ENCODE data around the gene SKAP1. TPM values are rescaled to one million over a fixed set of nuclear protein-coding genes. Genes with fewer than 3 reads are reported as not detected.

The SKAP1 gene
- polyA plus RNA-seq, 1 of the 3 experiments (the other 2 are of a cell fraction) = not detected

DNA sequence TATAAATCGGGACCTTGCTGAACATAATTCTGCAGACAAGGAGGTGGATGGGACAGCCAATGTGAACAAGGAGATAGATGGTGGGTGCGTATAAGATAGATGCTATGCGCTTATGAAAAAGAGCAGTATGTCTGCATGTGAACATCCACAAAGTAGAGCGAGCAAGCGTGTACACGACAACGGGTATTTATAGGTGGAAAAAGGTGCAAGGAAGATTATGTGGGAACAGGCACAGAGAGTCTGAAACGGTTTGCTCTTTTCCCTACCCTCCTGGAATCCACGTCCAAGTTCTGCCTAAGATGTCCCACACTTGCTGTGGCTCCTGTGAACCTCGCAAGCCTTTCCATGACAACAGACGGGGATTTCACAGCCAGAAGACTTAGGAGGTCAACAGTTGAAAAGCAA, 279.4 kb downstream of the SKAP1 start:
- Histone ChIP-seq H3F3A (replicated peaks; ENCODE audit: insufficient read depth) (no peaks in the 10 kb centered on the region), H3K27ac (ENCODE audit: low read depth in 2 of 2, low read length in 1 of 2) (no peak overlapping the region), H3K4me1 (ENCODE audit: control insufficient read depth in 1 of 2, insufficient read depth in 2 of 2, low read depth in 1 of 2, low read length in 1 of 2) (peaks cover 4 to 15% of the 10 kb centered on the region in 2 experiments; a peak in 3 of 4 replicates), H3K4me3 (ENCODE audit: low read depth in 2 of 2, low read length in 1 of 2) (no peak overlapping the region), H3K4me2 (no peak overlapping the region), H2AFZ (ENCODE audit: low read depth) (no peak overlapping the region), H3K9ac (no peak overlapping the region), H3K36me3 (replicated peaks in 1 of 2; ENCODE audit: control insufficient read depth in 1 of 2, insufficient read depth in 2 of 2, low read length in 1 of 2) (no peaks in the 10 kb centered on the region), H3K79me2 (ENCODE audit: insufficient read depth) (no peaks in the 10 kb centered on the region), H3K27me3 (ENCODE audit: insufficient read depth) (peaks cover 96% of the 10 kb centered on the region), H3K9me3 (no peaks in the 10 kb centered on the region), H4K20me1 (ENCODE audit: insufficient read depth) (no peaks in the 10 kb centered on the region), H3K9me2 (no peaks in the 10 kb centered on the region)
- WGBS (ENCODE audit: low lambda C conversion rate) = 42% methylated on average over 11 of the region's 11 CpGs
- TF ChIP-seq, protein P1, sequence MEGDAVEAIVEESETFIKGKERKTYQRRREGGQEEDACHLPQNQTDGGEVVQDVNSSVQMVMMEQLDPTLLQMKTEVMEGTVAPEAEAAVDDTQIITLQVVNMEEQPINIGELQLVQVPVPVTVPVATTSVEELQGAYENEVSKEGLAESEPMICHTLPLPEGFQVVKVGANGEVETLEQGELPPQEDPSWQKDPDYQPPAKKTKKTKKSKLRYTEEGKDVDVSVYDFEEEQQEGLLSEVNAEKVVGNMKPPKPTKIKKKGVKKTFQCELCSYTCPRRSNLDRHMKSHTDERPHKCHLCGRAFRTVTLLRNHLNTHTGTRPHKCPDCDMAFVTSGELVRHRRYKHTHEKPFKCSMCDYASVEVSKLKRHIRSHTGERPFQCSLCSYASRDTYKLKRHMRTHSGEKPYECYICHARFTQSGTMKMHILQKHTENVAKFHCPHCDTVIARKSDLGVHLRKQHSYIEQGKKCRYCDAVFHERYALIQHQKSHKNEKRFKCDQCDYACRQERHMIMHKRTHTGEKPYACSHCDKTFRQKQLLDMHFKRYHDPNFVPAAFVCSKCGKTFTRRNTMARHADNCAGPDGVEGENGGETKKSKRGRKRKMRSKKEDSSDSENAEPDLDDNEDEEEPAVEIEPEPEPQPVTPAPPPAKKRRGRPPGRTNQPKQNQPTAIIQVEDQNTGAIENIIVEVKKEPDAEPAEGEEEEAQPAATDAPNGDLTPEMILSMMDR (IDR thresholded peaks at IDR 0.05) = no peak
- TF ChIP-seq NFIC (IDR thresholded peaks at IDR 0.05; ENCODE audit: borderline replicate concordance) = no peak
- TF ChIP-seq, protein P2, sequence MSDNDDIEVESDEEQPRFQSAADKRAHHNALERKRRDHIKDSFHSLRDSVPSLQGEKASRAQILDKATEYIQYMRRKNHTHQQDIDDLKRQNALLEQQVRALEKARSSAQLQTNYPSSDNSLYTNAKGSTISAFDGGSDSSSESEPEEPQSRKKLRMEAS (IDR thresholded peaks at IDR 0.05; ENCODE audit: low read depth) = no peak
- no peak for TF ChIP-seq MXI1 (IDR thresholded peaks at IDR 0.05; ENCODE audit: low read depth, low read length)
- TF ChIP-seq SMC3 (IDR thresholded peaks at IDR 0.05; ENCODE audit: low read depth, low read length) = no peak
- TF ChIP-seq TCF12 (IDR thresholded peaks at IDR 0.05) = no peak
- TF ChIP-seq ELF1 (IDR thresholded peaks at IDR 0.05) = no peak
- no peak for TF ChIP-seq JUND (IDR thresholded peaks at IDR 0.05)
- no peak for TF ChIP-seq CHD2 (IDR thresholded peaks at IDR 0.05; ENCODE audit: low read length, partially characterized antibody)
- no peak for TF ChIP-seq RXRA (IDR thresholded peaks at IDR 0.05; ENCODE audit: borderline replicate concordance, low read depth)
- no peak for TF ChIP-seq TAF1 (IDR thresholded peaks at IDR 0.05; ENCODE audit: borderline replicate concordance, low read depth, low read length)
- no peak for TF ChIP-seq GABPA (IDR thresholded peaks at IDR 0.05; ENCODE audit: low read depth)
- TF ChIP-seq, protein P3, sequence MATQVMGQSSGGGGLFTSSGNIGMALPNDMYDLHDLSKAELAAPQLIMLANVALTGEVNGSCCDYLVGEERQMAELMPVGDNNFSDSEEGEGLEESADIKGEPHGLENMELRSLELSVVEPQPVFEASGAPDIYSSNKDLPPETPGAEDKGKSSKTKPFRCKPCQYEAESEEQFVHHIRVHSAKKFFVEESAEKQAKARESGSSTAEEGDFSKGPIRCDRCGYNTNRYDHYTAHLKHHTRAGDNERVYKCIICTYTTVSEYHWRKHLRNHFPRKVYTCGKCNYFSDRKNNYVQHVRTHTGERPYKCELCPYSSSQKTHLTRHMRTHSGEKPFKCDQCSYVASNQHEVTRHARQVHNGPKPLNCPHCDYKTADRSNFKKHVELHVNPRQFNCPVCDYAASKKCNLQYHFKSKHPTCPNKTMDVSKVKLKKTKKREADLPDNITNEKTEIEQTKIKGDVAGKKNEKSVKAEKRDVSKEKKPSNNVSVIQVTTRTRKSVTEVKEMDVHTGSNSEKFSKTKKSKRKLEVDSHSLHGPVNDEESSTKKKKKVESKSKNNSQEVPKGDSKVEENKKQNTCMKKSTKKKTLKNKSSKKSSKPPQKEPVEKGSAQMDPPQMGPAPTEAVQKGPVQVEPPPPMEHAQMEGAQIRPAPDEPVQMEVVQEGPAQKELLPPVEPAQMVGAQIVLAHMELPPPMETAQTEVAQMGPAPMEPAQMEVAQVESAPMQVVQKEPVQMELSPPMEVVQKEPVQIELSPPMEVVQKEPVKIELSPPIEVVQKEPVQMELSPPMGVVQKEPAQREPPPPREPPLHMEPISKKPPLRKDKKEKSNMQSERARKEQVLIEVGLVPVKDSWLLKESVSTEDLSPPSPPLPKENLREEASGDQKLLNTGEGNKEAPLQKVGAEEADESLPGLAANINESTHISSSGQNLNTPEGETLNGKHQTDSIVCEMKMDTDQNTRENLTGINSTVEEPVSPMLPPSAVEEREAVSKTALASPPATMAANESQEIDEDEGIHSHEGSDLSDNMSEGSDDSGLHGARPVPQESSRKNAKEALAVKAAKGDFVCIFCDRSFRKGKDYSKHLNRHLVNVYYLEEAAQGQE (IDR thresholded peaks at IDR 0.05; ENCODE audit: low read depth, low read length) = no peak
- TF ChIP-seq, protein P4, sequence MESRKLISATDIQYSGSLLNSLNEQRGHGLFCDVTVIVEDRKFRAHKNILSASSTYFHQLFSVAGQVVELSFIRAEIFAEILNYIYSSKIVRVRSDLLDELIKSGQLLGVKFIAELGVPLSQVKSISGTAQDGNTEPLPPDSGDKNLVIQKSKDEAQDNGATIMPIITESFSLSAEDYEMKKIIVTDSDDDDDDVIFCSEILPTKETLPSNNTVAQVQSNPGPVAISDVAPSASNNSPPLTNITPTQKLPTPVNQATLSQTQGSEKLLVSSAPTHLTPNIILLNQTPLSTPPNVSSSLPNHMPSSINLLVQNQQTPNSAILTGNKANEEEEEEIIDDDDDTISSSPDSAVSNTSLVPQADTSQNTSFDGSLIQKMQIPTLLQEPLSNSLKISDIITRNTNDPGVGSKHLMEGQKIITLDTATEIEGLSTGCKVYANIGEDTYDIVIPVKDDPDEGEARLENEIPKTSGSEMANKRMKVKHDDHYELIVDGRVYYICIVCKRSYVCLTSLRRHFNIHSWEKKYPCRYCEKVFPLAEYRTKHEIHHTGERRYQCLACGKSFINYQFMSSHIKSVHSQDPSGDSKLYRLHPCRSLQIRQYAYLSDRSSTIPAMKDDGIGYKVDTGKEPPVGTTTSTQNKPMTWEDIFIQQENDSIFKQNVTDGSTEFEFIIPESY (IDR thresholded peaks at IDR 0.05; ENCODE audit: borderline replicate concordance, low read depth) = no peak
- no peak for TF ChIP-seq POLR2AphosphoS5 (IDR thresholded peaks at IDR 0.05; ENCODE audit: low read depth, low read length)
- no peak for TF ChIP-seq RAD21 (IDR thresholded peaks at IDR 0.05; ENCODE audit: low read length)
- TF ChIP-seq SIN3A (IDR thresholded peaks at IDR 0.05; ENCODE audit: borderline replicate concordance, low read depth, low read length) = no peak
- TF ChIP-seq, protein P5, sequence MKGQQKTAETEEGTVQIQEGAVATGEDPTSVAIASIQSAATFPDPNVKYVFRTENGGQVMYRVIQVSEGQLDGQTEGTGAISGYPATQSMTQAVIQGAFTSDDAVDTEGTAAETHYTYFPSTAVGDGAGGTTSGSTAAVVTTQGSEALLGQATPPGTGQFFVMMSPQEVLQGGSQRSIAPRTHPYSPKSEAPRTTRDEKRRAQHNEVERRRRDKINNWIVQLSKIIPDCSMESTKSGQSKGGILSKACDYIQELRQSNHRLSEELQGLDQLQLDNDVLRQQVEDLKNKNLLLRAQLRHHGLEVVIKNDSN (IDR thresholded peaks at IDR 0.05; ENCODE audit: borderline replicate concordance, low read depth) = no peak
- TF ChIP-seq FOXJ3 (CRISPR knock-in tag; IDR thresholded peaks at IDR 0.05) = no peak
- no peak for TF ChIP-seq EZH2phosphoT487 (IDR thresholded peaks at IDR 0.05; ENCODE audit: borderline replicate concordance, low read depth)
- CTCF ChIA-PET = interaction anchor here (0.6 to 1.2 kb wide), 4 partner anchors 50 to 468 kb away, joined by 3 to 5 read pairs (median 3); partner anchors contain the start of gene CDK5RAP3
- DNase-seq = no peak
- POLR2A ChIA-PET = no interaction called here

Measured in SK-N-SH (cell line).